ENCODE measurements around the gene TAPT1.
A peak's percentile ranks its signal among the peaks of the same experiment; 100 is the strongest.
"Not testable (repeated sequence)": the region's sequence is repeated elsewhere in the genome, so short reads cannot be mapped to it uniquely, and the experiment has no call there.

Gene TAPT1, protein sequence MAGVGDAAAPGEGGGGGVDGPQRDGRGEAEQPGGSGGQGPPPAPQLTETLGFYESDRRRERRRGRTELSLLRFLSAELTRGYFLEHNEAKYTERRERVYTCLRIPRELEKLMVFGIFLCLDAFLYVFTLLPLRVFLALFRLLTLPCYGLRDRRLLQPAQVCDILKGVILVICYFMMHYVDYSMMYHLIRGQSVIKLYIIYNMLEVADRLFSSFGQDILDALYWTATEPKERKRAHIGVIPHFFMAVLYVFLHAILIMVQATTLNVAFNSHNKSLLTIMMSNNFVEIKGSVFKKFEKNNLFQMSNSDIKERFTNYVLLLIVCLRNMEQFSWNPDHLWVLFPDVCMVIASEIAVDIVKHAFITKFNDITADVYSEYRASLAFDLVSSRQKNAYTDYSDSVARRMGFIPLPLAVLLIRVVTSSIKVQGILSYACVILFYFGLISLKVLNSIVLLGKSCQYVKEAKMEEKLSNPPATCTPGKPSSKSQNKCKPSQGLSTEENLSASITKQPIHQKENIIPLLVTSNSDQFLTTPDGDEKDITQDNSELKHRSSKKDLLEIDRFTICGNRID

DNA sequence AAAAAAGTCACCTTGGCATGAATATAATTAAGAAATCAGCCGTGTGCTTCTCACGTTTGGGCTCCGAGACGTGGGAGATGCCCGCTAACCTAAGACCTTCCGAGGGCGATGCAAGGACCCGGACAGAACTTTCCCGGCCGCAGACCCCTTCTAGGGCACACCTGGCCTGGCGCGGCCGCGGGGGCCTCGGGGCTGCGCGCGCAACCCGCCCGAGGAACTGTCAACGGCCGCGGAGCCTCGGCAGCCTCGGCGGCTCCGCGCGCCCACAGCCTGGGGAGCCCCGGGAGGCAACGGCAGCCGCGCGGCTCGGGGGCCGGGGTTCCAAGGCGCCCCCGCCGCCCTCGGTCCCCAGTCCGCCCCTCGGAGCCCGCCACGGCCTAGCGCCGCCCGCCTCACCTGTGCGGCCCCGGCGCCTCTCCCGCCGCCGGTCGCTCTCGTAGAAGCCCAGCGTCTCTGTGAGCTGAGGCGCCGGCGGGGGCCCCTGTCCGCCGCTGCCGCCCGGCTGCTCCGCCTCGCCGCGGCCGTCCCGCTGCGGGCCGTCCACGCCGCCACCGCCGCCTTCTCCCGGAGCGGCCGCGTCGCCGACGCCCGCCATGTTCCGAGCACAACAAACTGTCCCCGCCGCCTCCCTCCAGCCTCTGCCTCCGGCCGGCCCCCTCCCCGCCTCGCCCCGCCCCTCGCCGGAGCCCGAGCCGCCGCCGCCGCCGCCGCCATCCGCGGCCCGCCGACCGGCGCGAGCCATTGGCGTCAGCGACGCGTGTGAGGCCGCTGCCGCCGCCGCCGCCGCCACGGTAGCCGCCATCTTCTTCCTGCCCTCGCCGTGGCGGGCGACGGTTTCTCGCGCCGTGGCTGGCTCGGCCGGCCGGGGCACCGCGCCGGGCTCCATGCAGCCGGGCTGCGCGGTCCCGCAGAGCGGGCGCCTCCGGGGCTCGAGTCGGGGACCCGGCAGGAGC lies at the start of gene TAPT1:
Gene TAPT1 (minus strand): TSS at position 609 of the 953 bp plus-strand sequence. CDS start 14 bp downstream, at position 595.
- no peaks in the 10 kb centered on the region for H3K9me3 ChIP-seq (ENCODE audit: control insufficient read depth, insufficient read depth, low read length)
- H3K36me3 ChIP-seq (ENCODE audit: control insufficient read depth, insufficient read depth, low read length) = no peaks in the 10 kb centered on the region
- H3K4me3 ChIP-seq (ENCODE audit: low read depth, low read length) = peak within 1 kb of the TSS; percentile 81
- peak within 1 kb of the TSS; percentile 62 for H3K9ac ChIP-seq (ENCODE audit: low read depth, low read length)
- H3K4me1 ChIP-seq (ENCODE audit: control insufficient read depth, insufficient read depth, low read length) = peaks cover 2% of the 10 kb centered on the region
- no peaks in the 10 kb centered on the region for H3K27me3 ChIP-seq (ENCODE audit: control insufficient read depth, insufficient read depth, low read length)

DNA sequence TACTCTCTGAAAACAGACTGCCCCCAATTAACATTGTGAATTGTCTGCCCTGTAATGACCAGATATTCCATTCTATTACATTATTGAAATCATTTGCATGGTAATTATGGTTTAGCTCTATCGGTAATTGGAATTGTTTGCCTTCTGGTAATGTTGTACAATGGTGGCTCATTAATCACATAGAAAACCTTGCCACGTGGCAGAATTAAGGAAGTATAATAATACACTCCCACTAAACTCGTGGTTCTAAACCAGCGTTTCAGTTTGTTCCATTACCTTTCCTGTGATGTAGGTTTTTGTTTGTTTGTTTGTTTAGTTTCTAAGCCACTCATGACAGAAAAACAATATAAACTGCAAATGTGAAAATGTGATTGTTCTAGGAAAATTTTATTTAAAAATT lies 45.1 kb upstream of the TAPT1 start:
- no peak overlapping the region for H3K4me3 ChIP-seq (ENCODE audit: low read depth, low read length)
- no peaks in the 10 kb centered on the region for H3K9me3 ChIP-seq (ENCODE audit: control insufficient read depth, insufficient read depth, low read length)
- no peak overlapping the region for H3K9ac ChIP-seq (ENCODE audit: low read depth, low read length)
- no peaks in the 10 kb centered on the region for H3K27me3 ChIP-seq (ENCODE audit: control insufficient read depth, insufficient read depth, low read length)
- H3K36me3 ChIP-seq (ENCODE audit: control insufficient read depth, insufficient read depth, low read length) = no peaks in the 10 kb centered on the region
- no peaks in the 10 kb centered on the region for H3K4me1 ChIP-seq (ENCODE audit: control insufficient read depth, insufficient read depth, low read length)

DNA sequence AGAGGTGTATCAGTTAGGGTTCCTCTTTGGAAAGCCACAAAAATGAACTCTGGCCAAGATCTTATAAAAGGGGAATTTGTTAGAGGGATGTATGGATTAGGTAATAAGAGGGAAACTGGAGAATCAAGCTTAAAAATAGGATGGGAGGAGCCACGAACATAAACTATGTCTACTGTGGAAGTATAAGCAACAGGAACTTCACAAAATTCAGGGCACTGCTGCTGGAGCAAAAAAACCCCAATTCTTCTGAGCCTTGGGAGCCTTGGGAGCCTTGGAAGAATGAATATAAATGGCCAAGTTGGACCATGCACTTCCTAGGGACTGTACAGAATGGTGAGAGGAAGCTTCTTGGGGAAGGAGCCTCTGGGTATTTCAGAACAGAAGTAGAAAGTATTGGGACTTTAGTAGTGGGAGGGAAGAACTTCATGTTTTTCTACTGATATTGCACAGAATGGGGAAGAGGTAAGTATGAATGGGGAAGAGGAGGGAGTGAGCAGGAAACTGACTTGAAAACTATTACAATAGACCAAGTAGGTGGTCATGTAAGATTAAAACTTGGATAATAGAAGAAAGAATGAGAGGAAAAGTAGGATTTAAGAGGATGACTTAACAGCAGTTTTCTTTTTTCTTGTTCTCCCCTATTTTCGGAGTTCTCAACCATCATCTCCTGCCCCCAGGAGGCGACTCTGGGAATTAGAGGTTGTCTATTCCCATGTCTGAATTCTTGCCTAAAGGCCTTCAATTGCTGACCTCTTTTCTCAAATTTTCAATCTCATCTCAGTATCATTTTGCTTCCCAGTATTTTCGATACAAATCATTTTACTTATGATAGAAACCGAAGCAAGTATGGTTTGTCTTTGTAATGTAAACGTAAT lies 44.4 kb upstream of the TAPT1 start:
- Histone ChIP-seq H3K36me3 (ENCODE audit: control insufficient read depth, insufficient read depth, low read length) (no peaks in the 10 kb centered on the region), H3K9ac (ENCODE audit: low read depth, low read length) (no peak overlapping the region), H3K4me3 (ENCODE audit: low read depth, low read length) (no peak overlapping the region), H3K27me3 (ENCODE audit: control insufficient read depth, insufficient read depth, low read length) (no peaks in the 10 kb centered on the region), H3K4me1 (ENCODE audit: control insufficient read depth, insufficient read depth, low read length) (no peaks in the 10 kb centered on the region), H3K9me3 (ENCODE audit: control insufficient read depth, insufficient read depth, low read length) (no peaks in the 10 kb centered on the region)

DNA sequence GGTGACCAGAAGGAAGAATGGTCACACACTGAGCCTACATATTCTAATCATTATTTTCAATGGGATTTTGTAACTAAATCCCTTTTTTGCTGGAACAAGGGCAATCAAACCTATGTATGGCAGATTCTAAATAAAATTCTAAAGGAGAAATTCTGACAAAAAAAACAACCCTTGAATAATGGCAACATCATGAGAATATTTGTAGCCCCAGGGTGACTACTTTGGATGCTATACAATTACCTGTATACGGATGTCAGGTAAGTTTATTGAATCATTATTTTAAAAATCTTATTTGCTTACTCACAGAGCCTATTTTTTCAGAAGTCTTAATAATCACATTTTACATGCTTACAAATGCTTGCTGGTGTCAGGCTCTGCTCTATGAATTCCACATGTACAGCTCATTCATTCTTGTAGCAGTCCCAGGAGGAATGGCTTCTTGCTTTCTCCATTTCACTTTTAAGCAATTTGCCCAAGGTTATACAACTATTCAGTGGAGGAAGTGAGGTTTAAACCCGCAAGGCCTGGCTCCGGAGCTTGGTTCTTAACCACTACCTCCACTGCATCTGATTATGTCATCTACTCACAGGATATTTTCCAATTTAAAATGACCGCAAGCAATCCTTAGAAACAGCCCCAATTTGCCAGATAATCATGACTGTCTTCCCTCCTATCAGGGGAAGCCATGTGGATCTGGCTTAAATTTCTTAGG lies 43.6 kb upstream of the TAPT1 start:
- not testable (repeated sequence) for H3K27me3 ChIP-seq (ENCODE audit: control insufficient read depth, insufficient read depth, low read length); H3K9ac ChIP-seq (ENCODE audit: low read depth, low read length); H3K4me1 ChIP-seq (ENCODE audit: control insufficient read depth, insufficient read depth, low read length); H3K9me3 ChIP-seq (ENCODE audit: control insufficient read depth, insufficient read depth, low read length); H3K36me3 ChIP-seq (ENCODE audit: control insufficient read depth, insufficient read depth, low read length); H3K4me3 ChIP-seq (ENCODE audit: low read depth, low read length)

DNA sequence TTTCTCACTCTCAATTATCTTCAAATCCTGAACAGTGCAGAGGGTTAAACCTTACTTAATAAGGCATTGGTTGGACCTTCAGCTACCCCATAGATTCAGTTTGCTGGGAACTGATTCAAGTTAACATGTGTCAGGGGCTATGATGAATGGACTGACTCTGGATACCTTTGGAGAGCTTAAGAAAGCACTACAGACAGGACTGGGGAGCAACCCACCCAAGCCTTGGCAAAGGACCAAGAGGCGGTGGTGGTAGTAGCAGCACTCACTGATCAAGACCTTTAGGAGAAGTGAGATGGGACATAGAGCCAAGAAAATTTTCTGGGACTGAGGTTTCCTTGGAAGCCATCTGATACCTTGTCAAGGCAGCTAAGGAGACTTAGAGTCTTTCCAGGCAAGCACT lies 43.0 kb upstream of the TAPT1 start:
- H3K4me1 ChIP-seq (ENCODE audit: control insufficient read depth, insufficient read depth, low read length) = no peaks in the 10 kb centered on the region
- no peak overlapping the region for H3K4me3 ChIP-seq (ENCODE audit: low read depth, low read length)
- no peaks in the 10 kb centered on the region for H3K36me3 ChIP-seq (ENCODE audit: control insufficient read depth, insufficient read depth, low read length)
- H3K9ac ChIP-seq (ENCODE audit: low read depth, low read length) = no peak overlapping the region
- no peaks in the 10 kb centered on the region for H3K9me3 ChIP-seq (ENCODE audit: control insufficient read depth, insufficient read depth, low read length)
- no peaks in the 10 kb centered on the region for H3K27me3 ChIP-seq (ENCODE audit: control insufficient read depth, insufficient read depth, low read length)

DNA sequence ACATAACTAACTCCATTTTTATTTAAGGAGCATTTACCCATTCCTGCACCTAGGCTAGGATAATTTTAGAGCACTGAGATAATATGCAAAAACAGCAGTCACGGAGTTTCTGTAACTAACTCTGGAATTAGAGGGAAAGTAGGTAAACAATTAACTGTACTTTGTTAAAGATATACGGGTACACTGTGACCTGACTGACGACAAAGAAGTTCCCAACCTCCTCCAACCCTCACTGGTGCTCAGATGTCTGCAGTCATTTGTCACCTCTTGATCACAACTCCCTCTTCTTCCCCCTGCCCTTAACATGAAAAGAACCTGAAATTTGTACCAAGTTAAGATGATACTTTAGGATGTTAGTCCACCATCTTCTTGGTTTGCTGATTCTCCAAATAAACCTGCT lies 42.0 kb upstream of the TAPT1 start:
- no peaks in the 10 kb centered on the region for H3K27me3 ChIP-seq (ENCODE audit: control insufficient read depth, insufficient read depth, low read length)
- H3K36me3 ChIP-seq (ENCODE audit: control insufficient read depth, insufficient read depth, low read length) = no peaks in the 10 kb centered on the region
- H3K9me3 ChIP-seq (ENCODE audit: control insufficient read depth, insufficient read depth, low read length) = no peaks in the 10 kb centered on the region
- H3K9ac ChIP-seq (ENCODE audit: low read depth, low read length) = no peak overlapping the region
- no peaks in the 10 kb centered on the region for H3K4me1 ChIP-seq (ENCODE audit: control insufficient read depth, insufficient read depth, low read length)
- no peak overlapping the region for H3K4me3 ChIP-seq (ENCODE audit: low read depth, low read length)

DNA sequence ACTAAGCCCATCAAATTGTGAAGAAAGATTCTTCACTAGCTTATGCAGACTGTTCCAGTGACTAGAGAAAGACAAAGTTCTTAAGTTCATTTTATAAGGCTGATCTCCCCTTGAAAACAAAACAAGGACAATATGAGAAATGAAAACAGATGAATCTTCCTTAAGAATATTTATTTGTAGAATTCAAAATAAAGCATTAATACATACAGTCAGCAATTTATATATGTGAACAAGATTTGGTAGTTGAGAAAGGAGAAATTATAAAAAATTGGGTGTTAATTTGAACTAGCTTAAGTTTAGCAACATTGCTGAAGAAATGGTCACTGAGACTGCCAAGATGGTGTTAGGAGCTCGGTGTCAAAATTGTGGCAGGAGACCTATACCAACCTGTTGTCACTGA lies 41.4 kb upstream of the TAPT1 start:
- Histone ChIP-seq H3K4me3 (ENCODE audit: low read depth, low read length) (no peak overlapping the region), H3K9ac (ENCODE audit: low read depth, low read length) (no peak overlapping the region), H3K4me1 (ENCODE audit: control insufficient read depth, insufficient read depth, low read length) (no peaks in the 10 kb centered on the region)

DNA sequence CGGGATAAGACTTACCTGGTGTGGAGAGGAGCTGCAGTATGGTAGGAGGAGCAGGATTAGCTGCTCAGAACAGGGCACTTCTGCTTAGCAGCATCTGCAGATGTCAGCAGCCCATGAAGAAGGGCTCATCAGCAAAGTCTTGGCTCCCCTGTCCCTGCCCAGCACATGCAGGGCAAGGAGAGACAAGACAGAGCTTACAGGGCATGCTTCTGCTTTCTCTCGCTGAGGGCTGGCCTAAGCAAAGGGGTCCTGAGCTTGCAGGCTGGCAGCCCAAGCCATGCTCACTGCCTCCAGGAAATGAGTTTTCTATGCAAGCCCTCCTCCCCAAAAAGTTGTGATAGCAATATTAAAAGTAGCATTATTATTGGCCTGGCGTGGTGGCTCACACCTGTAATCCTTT lies 39.5 kb upstream of the TAPT1 start:
- H3K9ac ChIP-seq (ENCODE audit: low read depth, low read length) = no peak overlapping the region

More for the DNA sequence above, 41.4 kb upstream of the TAPT1 start:
- Histone ChIP-seq H3K36me3 (ENCODE audit: control insufficient read depth, insufficient read depth, low read length) (no peaks in the 10 kb centered on the region), H3K27me3 (ENCODE audit: control insufficient read depth, insufficient read depth, low read length) (no peaks in the 10 kb centered on the region), H3K9me3 (ENCODE audit: control insufficient read depth, insufficient read depth, low read length) (no peaks in the 10 kb centered on the region)

DNA sequence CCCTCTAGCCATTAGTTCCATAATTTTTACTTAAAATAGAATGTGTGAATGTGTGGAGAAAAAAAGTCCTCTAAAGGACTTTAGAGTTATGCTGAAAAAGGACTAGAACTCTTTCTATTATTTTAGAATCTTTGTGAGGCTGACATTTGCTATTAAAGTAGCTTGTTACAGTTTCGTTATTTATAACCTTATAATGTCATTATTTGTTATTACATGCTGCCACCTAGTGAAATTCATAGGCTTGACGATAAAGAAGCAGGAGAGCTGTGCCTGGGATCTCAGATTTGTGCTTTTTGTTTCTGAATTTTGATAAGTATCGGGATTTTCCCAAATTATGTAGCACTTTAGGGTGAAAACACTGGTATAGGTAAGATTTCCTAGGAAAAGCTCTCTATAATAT lies 38.5 kb upstream of the TAPT1 start:
- Histone ChIP-seq H3K9ac (ENCODE audit: low read depth, low read length) (no peak overlapping the region), H3K4me1 (ENCODE audit: control insufficient read depth, insufficient read depth, low read length) (no peaks in the 10 kb centered on the region), H3K27me3 (ENCODE audit: control insufficient read depth, insufficient read depth, low read length) (no peaks in the 10 kb centered on the region), H3K9me3 (ENCODE audit: control insufficient read depth, insufficient read depth, low read length) (no peaks in the 10 kb centered on the region), H3K4me3 (ENCODE audit: low read depth, low read length) (no peak overlapping the region), H3K36me3 (ENCODE audit: control insufficient read depth, insufficient read depth, low read length) (no peaks in the 10 kb centered on the region)

More for the DNA sequence above, 39.5 kb upstream of the TAPT1 start:
- Histone ChIP-seq H3K36me3 (ENCODE audit: control insufficient read depth, insufficient read depth, low read length) (no peaks in the 10 kb centered on the region), H3K4me1 (ENCODE audit: control insufficient read depth, insufficient read depth, low read length) (no peaks in the 10 kb centered on the region), H3K9me3 (ENCODE audit: control insufficient read depth, insufficient read depth, low read length) (no peaks in the 10 kb centered on the region), H3K27me3 (ENCODE audit: control insufficient read depth, insufficient read depth, low read length) (no peaks in the 10 kb centered on the region), H3K4me3 (ENCODE audit: low read depth, low read length) (no peak overlapping the region)

DNA sequence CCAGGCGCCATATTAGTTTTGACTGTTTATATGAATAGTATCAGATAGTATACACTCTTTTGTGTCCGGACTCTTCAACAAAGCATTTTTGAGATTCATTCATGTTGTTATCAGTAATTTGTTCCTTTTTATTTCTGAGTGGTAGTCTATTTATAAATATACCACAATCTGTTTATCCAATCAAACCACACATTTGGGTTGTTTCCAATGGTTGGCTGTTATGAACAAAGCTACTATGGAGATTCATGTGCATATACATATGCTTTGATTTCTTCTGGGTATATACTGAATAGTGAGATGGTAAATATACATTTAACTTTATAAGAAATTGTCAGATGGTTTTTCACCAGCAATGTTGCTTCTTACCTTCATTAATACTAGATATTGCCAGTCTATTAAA lies 36.8 kb upstream of the TAPT1 start:
- Histone ChIP-seq H3K4me3 (ENCODE audit: low read depth, low read length) (no peak overlapping the region), H3K27me3 (ENCODE audit: control insufficient read depth, insufficient read depth, low read length) (no peaks in the 10 kb centered on the region), H3K9me3 (ENCODE audit: control insufficient read depth, insufficient read depth, low read length) (no peaks in the 10 kb centered on the region), H3K9ac (ENCODE audit: low read depth, low read length) (no peak overlapping the region), H3K4me1 (ENCODE audit: control insufficient read depth, insufficient read depth, low read length) (no peaks in the 10 kb centered on the region), H3K36me3 (ENCODE audit: control insufficient read depth, insufficient read depth, low read length) (no peaks in the 10 kb centered on the region)
